ENCODE measurements around the gene ASB6. TPM values are rescaled to one million over a fixed set of nuclear protein-coding genes. Genes with fewer than 3 reads are reported as not detected.

Gene ASB6
- total and polyA plus RNA-seq, 2 of the 13 experiments (the other 11 are each of a cell fraction or from before 2014, with no cell fraction given), result 8.2 to 8.4 TPM

DNA sequence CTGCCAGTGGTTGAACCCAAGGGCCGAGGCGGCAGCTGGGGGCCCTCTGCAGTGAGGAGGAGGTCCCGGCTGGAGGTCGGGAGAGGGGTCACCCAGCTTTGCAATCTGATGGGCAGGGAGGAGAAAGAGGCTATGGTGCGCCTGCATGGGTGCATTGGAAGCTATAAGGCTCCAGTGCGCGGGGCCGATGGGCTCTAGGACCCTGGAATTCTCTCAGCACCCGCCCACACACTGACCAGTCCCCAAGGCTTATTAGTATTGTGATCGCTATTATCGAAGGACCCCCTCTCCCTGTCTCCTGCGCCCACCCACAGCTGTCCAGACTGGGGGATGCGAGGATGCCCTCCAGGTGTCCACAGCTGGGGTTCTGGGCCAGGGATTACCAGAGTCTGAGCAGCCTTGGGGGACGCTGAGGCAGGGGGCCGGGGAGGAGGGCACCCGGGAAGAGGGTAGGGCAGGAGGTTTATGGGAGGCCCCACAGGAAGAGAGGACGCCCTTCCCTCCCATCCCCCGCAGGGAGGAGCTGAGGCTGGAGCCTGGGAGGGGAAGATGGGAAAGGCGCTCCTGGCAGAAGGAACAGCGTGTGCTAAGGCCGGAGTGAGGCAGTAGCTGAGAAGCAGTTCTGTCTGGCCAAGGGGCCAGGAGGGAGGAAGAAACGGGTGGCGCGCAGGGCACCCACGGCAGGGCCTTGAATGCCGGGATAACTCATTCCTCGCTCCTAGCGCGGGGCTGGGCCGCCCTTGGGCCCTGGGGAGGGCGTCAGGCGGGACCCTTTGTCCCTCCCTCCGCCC lies 45.2 kb downstream of the ASB6 start (continued):
- TF ChIP-seq, protein P1, sequence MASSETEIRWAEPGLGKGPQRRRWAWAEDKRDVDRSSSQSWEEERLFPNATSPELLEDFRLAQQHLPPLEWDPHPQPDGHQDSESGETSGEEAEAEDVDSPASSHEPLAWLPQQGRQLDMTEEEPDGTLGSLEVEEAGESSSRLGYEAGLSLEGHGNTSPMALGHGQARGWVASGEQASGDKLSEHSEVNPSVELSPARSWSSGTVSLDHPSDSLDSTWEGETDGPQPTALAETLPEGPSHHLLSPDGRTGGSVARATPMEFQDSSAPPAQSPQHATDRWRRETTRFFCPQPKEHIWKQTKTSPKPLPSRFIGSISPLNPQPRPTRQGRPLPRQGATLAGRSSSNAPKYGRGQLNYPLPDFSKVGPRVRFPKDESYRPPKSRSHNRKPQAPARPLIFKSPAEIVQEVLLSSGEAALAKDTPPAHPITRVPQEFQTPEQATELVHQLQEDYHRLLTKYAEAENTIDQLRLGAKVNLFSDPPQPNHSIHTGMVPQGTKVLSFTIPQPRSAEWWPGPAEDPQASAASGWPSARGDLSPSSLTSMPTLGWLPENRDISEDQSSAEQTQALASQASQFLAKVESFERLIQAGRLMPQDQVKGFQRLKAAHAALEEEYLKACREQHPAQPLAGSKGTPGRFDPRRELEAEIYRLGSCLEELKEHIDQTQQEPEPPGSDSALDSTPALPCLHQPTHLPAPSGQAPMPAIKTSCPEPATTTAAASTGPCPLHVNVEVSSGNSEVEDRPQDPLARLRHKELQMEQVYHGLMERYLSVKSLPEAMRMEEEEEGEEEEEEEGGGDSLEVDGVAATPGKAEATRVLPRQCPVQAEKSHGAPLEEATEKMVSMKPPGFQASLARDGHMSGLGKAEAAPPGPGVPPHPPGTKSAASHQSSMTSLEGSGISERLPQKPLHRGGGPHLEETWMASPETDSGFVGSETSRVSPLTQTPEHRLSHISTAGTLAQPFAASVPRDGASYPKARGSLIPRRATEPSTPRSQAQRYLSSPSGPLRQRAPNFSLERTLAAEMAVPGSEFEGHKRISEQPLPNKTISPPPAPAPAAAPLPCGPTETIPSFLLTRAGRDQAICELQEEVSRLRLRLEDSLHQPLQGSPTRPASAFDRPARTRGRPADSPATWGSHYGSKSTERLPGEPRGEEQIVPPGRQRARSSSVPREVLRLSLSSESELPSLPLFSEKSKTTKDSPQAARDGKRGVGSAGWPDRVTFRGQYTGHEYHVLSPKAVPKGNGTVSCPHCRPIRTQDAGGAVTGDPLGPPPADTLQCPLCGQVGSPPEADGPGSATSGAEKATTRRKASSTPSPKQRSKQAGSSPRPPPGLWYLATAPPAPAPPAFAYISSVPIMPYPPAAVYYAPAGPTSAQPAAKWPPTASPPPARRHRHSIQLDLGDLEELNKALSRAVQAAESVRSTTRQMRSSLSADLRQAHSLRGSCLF (CRISPR knock-in tag; IDR thresholded peaks at IDR 0.05; ENCODE audit: borderline replicate concordance), result no peak
- TF ChIP-seq LCORL (IDR thresholded peaks at IDR 0.05) (no peak), LCORL (CRISPR knock-in tag; IDR thresholded peaks at IDR 0.05) (peak; percentile 57; the same call in 1 of the 2 replicates), ZNF780A (CRISPR knock-in tag; IDR thresholded peaks at IDR 0.05) (0 out of 2 replicates have a peak, but pooled peaks have one; percentile 20), TGIF2 (CRISPR knock-in tag; IDR thresholded peaks at IDR 0.05) (peak; percentile 65; the same call in 1 of the 2 replicates), ZNF841 (CRISPR knock-in tag; IDR thresholded peaks at IDR 0.05; ENCODE audit: borderline replicate concordance) (no peak), ZNF737 (CRISPR knock-in tag; IDR thresholded peaks at IDR 0.05; ENCODE audit: borderline replicate concordance) (no peak), SP4 (CRISPR knock-in tag; IDR thresholded peaks at IDR 0.05) (0 out of 2 replicates have a peak, but pooled peaks have one; percentile 52), FOXA1 (IDR thresholded peaks at IDR 0.05) (no peak), FOXA1 (CRISPR knock-in tag; IDR thresholded peaks at IDR 0.05) (no peak), ZNF101 (CRISPR knock-in tag; IDR thresholded peaks at IDR 0.05; ENCODE audit: borderline replicate concordance, low read depth) (no peak), GFI1 (CRISPR knock-in tag; IDR thresholded peaks at IDR 0.05; ENCODE audit: borderline replicate concordance) (0 out of 2 replicates have a peak, but pooled peaks have one; percentile 8), ZNF577 (CRISPR knock-in tag; IDR thresholded peaks at IDR 0.05; ENCODE audit: borderline replicate concordance, low read depth) (no peak), ZNF644 (CRISPR knock-in tag; IDR thresholded peaks at IDR 0.05; ENCODE audit: low read depth) (no peak), SIN3B (IDR thresholded peaks at IDR 0.05; ENCODE audit: low read length) (no peak), ZFP82 (CRISPR knock-in tag; IDR thresholded peaks at IDR 0.05; ENCODE audit: borderline replicate concordance) (peak; percentile 50; the same call in 1 of the 2 replicates), ZNF713 (CRISPR knock-in tag; IDR thresholded peaks at IDR 0.05) (no peak; the same call in 1 of the 2 replicates), ATF7 (IDR thresholded peaks at IDR 0.05) (no peak), ATF7 (CRISPR knock-in tag; IDR thresholded peaks at IDR 0.05) (0 out of 2 replicates have a peak, but pooled peaks have one; percentile 15), BORCS8-MEF2B (CRISPR knock-in tag; IDR thresholded peaks at IDR 0.05) (peak; percentile 74; the same call in 1 of the 2 replicates)
- TF ChIP-seq, protein P2, sequence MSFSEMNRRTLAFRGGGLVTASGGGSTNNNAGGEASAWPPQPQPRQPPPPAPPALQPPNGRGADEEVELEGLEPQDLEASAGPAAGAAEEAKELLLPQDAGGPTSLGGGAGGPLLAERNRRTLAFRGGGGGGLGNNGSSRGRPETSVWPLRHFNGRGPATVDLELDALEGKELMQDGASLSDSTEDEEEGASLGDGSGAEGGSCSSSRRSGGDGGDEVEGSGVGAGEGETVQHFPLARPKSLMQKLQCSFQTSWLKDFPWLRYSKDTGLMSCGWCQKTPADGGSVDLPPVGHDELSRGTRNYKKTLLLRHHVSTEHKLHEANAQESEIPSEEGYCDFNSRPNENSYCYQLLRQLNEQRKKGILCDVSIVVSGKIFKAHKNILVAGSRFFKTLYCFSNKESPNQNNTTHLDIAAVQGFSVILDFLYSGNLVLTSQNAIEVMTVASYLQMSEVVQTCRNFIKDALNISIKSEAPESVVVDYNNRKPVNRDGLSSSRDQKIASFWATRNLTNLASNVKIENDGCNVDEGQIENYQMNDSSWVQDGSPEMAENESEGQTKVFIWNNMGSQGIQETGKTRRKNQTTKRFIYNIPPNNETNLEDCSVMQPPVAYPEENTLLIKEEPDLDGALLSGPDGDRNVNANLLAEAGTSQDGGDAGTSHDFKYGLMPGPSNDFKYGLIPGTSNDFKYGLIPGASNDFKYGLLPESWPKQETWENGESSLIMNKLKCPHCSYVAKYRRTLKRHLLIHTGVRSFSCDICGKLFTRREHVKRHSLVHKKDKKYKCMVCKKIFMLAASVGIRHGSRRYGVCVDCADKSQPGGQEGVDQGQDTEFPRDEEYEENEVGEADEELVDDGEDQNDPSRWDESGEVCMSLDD (CRISPR knock-in tag; IDR thresholded peaks at IDR 0.05; ENCODE audit: borderline replicate concordance), result no peak; the same call in 1 of the 2 replicates
- TF ChIP-seq, protein P3, sequence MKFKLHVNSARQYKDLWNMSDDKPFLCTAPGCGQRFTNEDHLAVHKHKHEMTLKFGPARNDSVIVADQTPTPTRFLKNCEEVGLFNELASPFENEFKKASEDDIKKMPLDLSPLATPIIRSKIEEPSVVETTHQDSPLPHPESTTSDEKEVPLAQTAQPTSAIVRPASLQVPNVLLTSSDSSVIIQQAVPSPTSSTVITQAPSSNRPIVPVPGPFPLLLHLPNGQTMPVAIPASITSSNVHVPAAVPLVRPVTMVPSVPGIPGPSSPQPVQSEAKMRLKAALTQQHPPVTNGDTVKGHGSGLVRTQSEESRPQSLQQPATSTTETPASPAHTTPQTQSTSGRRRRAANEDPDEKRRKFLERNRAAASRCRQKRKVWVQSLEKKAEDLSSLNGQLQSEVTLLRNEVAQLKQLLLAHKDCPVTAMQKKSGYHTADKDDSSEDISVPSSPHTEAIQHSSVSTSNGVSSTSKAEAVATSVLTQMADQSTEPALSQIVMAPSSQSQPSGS (CRISPR knock-in tag; IDR thresholded peaks at IDR 0.05), result no peak
